ENCODE results near the gene ZCCHC24. TPM values are rescaled to one million over a fixed set of nuclear protein-coding genes. Genes with fewer than 3 reads are reported as not detected.
A peak's percentile ranks its signal among the peaks of the same experiment; 100 is the strongest.

The ZCCHC24 gene
- total RNA-seq, 1 donor from 2014 or later = 180 TPM

DNA sequence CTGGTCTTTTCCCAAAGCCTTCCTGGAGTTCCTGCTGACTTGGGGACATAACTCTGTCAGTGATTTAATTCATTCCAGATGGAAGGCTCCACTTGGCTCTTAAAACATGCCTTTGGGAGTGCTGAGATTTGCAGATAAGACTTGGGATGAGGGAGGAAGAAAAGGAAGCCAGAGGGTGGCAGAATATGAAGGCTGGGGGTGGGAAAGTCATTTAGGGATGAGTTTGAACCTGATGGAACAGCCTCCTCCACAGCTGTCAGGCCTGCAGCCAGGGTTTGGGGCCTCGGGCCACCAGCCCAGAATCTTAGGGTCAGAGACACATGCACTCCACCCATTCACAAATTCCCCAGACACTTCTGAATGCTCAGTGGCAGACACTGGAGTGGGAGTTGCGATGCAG is 38.5 kb upstream of the ZCCHC24 start:
- intact Hi-C loops (cut with DNase I) = no loop called here
- TF ChIP-seq CTCF (IDR thresholded peaks at IDR 0.05) = no peak
- Histone ChIP-seq H3K4me3 (no peak overlapping the region), H3K9me3 (no peaks in the 10 kb centered on the region), H3K27me3 (no peaks in the 10 kb centered on the region), H3K4me1 (peaks cover 4 to 10% of the 10 kb centered on the region in 2 donors), H3K36me3 (no peaks in the 10 kb centered on the region), H3K27ac (peak overlapping the region; percentile 34 to 47)
- DNase-seq (ENCODE audit: low spot score in 2 of 2) = no peak

- no peak for TF ChIP-seq CTCF (IDR thresholded peaks at IDR 0.05)
- no peak overlapping the region for H3K4me3 ChIP-seq
- H3K27me3 ChIP-seq = no peaks in the 10 kb centered on the region
- H3K36me3 ChIP-seq = no peaks in the 10 kb centered on the region
- intact Hi-C loops (cut with DNase I) = no loop called here
- H3K9me3 ChIP-seq = no peaks in the 10 kb centered on the region
- peaks cover 4 to 8% of the 10 kb centered on the region in 2 donors for H3K4me1 ChIP-seq
- peak overlapping the region in 1 of 2 donors; percentile 47 for H3K27ac ChIP-seq
- DNase-seq (ENCODE audit: low spot score in 2 of 2) = no peak
Observed at GRCh38 chr10:79483299-79483698, 37.9 kb upstream of the ZCCHC24 start.

- Histone ChIP-seq H3K36me3 (no peaks in the 10 kb centered on the region), H3K27me3 (no peaks in the 10 kb centered on the region), H3K4me1 (peaks cover 0 to 2% of the 10 kb centered on the region in 2 donors), H3K4me3 (no peak overlapping the region), H3K27ac (no peak overlapping the region), H3K9me3 (no peaks in the 10 kb centered on the region)
- TF ChIP-seq CTCF (IDR thresholded peaks at IDR 0.05) = no peak
- intact Hi-C loops (cut with DNase I) = no loop called here
- DNase-seq (ENCODE audit: low spot score in 2 of 2) = no peak
Observed at GRCh38 chr10:79482741-79483140, 37.3 kb upstream of the ZCCHC24 start.

DNA sequence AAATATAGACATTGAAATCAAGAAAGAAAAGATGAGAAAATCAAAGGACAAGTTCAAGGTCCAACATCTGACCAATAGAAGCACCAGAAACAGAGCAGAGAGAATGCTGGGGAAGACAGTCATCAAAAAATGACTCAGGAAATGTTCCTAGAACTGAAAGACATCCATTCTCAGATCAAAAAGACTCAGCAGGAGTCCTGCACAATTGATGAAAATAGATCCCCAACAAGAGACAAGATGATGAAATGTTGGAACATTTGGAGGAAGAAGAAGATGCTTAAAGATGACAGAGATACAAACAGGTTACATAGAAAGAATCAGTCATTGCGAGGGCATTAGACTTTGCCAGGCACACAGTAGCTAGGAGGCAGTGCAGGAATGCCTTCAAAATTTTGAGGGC is 36.9 kb upstream of the ZCCHC24 start:
- H3K4me3 ChIP-seq = no peak overlapping the region
- no peaks in the 10 kb centered on the region for H3K9me3 ChIP-seq
- H3K27ac ChIP-seq = no peak overlapping the region
- DNase-seq (ENCODE audit: low spot score in 2 of 2) = no peak
- H3K4me1 ChIP-seq = no peaks in the 10 kb centered on the region
- no peaks in the 10 kb centered on the region for H3K27me3 ChIP-seq
- TF ChIP-seq CTCF (IDR thresholded peaks at IDR 0.05) = no peak
- H3K36me3 ChIP-seq = no peaks in the 10 kb centered on the region
- intact Hi-C loops (cut with DNase I) = no loop called here

GRCh38 chr10:79479283-79479909 is 34.0 kb upstream of the ZCCHC24 start:
- Histone ChIP-seq H3K27ac (no peak overlapping the region), H3K36me3 (no peaks in the 10 kb centered on the region), H3K9me3 (no peaks in the 10 kb centered on the region), H3K4me1 (no peaks in the 10 kb centered on the region), H3K27me3 (no peaks in the 10 kb centered on the region), H3K4me3 (no peak overlapping the region)
- TF ChIP-seq CTCF (IDR thresholded peaks at IDR 0.05) = no peak
- intact Hi-C loops (cut with DNase I) = no loop called here
- no peak for DNase-seq (ENCODE audit: low spot score in 2 of 2)

- no peaks in the 10 kb centered on the region for H3K36me3 ChIP-seq
- no peak for TF ChIP-seq CTCF (IDR thresholded peaks at IDR 0.05)
- no peak overlapping the region for H3K4me3 ChIP-seq
- no peaks in the 10 kb centered on the region for H3K4me1 ChIP-seq
- H3K9me3 ChIP-seq = no peaks in the 10 kb centered on the region
- no peak overlapping the region for H3K27ac ChIP-seq
- DNase-seq (ENCODE audit: low spot score in 2 of 2) = no peak
- intact Hi-C loops (cut with DNase I) = no loop called here
- no peaks in the 10 kb centered on the region for H3K27me3 ChIP-seq
Observed at GRCh38 chr10:79477456-79477855, 32.0 kb upstream of the ZCCHC24 start.

All from ascending aorta (tissue), 2 donors.